Measurements from ENCODE around the gene PROKR1. TPM values are rescaled to one million over a fixed set of nuclear protein-coding genes. Genes with fewer than 3 reads are reported as not detected.

Gene PROKR1
- total RNA-seq, 1 experiment from 2014 or later: not detected

DNA sequence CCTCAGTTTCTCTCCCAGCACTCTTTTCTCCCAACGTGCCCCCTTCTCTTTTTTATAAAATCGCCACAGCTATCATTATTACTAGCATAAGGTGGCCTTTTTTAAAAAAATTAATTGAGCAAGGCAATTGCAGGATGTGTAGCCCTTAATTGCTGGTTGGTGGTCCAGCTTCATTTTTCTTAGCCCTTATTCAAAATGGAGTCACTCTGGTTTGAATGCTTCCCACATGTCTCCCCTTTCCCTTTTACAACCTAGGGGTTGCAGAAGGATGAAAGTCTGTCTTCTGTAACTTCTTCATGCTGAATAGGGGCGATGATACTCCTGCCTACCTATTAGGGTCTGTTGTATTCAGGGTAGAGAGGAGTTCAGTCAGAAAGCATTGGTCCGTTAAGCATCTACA lies 36.6 kb upstream of the PROKR1 start:
- ChIA-PET POLR2A (no interaction called here), CTCF (interaction anchor here (1.5 kb wide), 1 partner anchor 12 kb away, joined by 7 read pairs; no protein-coding TSS in a partner anchor), RAD21 (ENCODE audit: low non-redundant PET in 1 of 2, low total read pairs in 2 of 2, uncharacterized antibody in 2 of 2, unreplicated experiment in 2 of 2) (no interaction called here)
- Histone ChIP-seq H3K36me3 (ENCODE audit: control insufficient read depth in 1 of 2, insufficient read depth in 2 of 2, low read length in 2 of 2) (no peaks in the 10 kb centered on the region), H3K79me2 (ENCODE audit: insufficient read depth, low read length) (no peaks in the 10 kb centered on the region), H3K9ac (ENCODE audit: low read length) (no peak overlapping the region), H3K9me2 (ENCODE audit: insufficient read depth) (no peaks in the 10 kb centered on the region), H3K27me3 (ENCODE audit: insufficient read depth, low read length) (no peaks in the 10 kb centered on the region), H2AFZ (ENCODE audit: low read depth, low read length, poor library complexity, severe bottlenecking) (no peak overlapping the region), H3K4me2 (ENCODE audit: low read length) (no peak overlapping the region), H3K27ac (ENCODE audit: low read depth, low read length) (no peak overlapping the region), H3K4me3 (replicated peaks in 1 of 2; ENCODE audit: low read depth in 1 of 2, low read length in 2 of 2) (no peak overlapping the region), H3K9me3 (ENCODE audit: control insufficient read depth in 1 of 2, insufficient read depth in 1 of 2, low read depth in 1 of 2, low read length in 2 of 2) (peaks cover 0 to 11% of the 10 kb centered on the region in 2 experiments; a peak in 1 of 4 replicates), H3K4me1 (ENCODE audit: control insufficient read depth in 1 of 2, insufficient read depth in 2 of 2, low read length in 2 of 2) (no peaks in the 10 kb centered on the region), H4K20me1 (ENCODE audit: insufficient read depth) (no peaks in the 10 kb centered on the region)
- BruUV-seq (replicated peaks): no TSS peak
- TF ChIP-seq, protein P1, sequence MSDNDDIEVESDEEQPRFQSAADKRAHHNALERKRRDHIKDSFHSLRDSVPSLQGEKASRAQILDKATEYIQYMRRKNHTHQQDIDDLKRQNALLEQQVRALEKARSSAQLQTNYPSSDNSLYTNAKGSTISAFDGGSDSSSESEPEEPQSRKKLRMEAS (IDR thresholded peaks at IDR 0.05): no peak
- no peak for TF ChIP-seq ZNF274 (IDR thresholded peaks at IDR 0.05; ENCODE audit: low read depth, low read length)
- TF ChIP-seq FOSL1 (IDR thresholded peaks at IDR 0.05; ENCODE audit: low read depth): no peak
- ATAC-seq: no peak
- intact Hi-C loops (cut with micrococcal nuclease): no loop called here
- DNase-seq (ENCODE audit: low read depth, low spot score): no peak

GRCh38 chr2:68607837-68608236 lies 35.5 kb upstream of the PROKR1 start:
- Histone ChIP-seq H3K79me2 (ENCODE audit: insufficient read depth, low read length) (no peaks in the 10 kb centered on the region), H3K9me2 (ENCODE audit: insufficient read depth) (no peaks in the 10 kb centered on the region), H3K9me3 (ENCODE audit: control insufficient read depth in 1 of 2, insufficient read depth in 1 of 2, low read depth in 1 of 2, low read length in 2 of 2) (peaks cover 0 to 6% of the 10 kb centered on the region in 2 experiments; a peak in 1 of 4 replicates), H3K4me1 (ENCODE audit: control insufficient read depth in 1 of 2, insufficient read depth in 2 of 2, low read length in 2 of 2) (no peaks in the 10 kb centered on the region), H3K27ac (ENCODE audit: low read depth, low read length) (no peak overlapping the region), H4K20me1 (ENCODE audit: insufficient read depth) (no peaks in the 10 kb centered on the region), H3K36me3 (ENCODE audit: control insufficient read depth in 1 of 2, insufficient read depth in 2 of 2, low read length in 2 of 2) (no peaks in the 10 kb centered on the region), H3K4me2 (ENCODE audit: low read length) (no peak overlapping the region), H3K27me3 (ENCODE audit: insufficient read depth, low read length) (no peaks in the 10 kb centered on the region), H2AFZ (ENCODE audit: low read depth, low read length, poor library complexity, severe bottlenecking) (no peak overlapping the region), H3K4me3 (replicated peaks in 1 of 2; ENCODE audit: low read depth in 1 of 2, low read length in 2 of 2) (no peak overlapping the region), H3K9ac (ENCODE audit: low read length) (no peak overlapping the region)
- no TSS peak for BruUV-seq (replicated peaks)
- ChIA-PET POLR2A (no interaction called here), CTCF (interaction anchor here (1.5 kb wide), 1 partner anchor 13 kb away, joined by 7 read pairs; no protein-coding TSS in a partner anchor), RAD21 (ENCODE audit: low non-redundant PET in 1 of 2, low total read pairs in 2 of 2, uncharacterized antibody in 2 of 2, unreplicated experiment in 2 of 2) (no interaction called here)
- no peak for TF ChIP-seq CTCF (IDR thresholded peaks at IDR 0.05 in 2 of 3, conservative IDR thresholded peaks at IDR 0.05 in 1 of 3; ENCODE audit: borderline replicate concordance in 1 of 3, insufficient read depth in 1 of 3, low read depth in 2 of 3, low read length in 2 of 3)
- DNase-seq (ENCODE audit: low read depth, low spot score): no peak
- intact Hi-C loops (cut with micrococcal nuclease): no loop called here
- no peak for ATAC-seq

Measured in HCT116 (cell line).